Fibroblast of mammary gland (primary cell): ENCODE data around the gene ETV5.

ENCODE experiments used
- DNase-seq: peaks from one replicate; pipeline ENCODE4 v3.0.0-alpha.2; 2010; ENCODE audit warnings: low read depth
- H3K4me3 ChIP-seq: 2 replicates; pipeline ENCODE4 v1.5.1; 2011; ENCODE audit warnings: low read depth, mild to moderate bottlenecking, low read length, moderate library complexity; ENCODE audit not compliant: control insufficient read depth
- TF ChIP-seq, protein P1 (sequence below): conservative IDR thresholded peaks from 2 replicates; pipeline ENCODE4 v1.5.1; 2011; ENCODE audit warnings: low read depth, low read length, inconsistent platforms; ENCODE audit not compliant: control insufficient read depth, insufficient read depth

ETV5 gene

DNA sequence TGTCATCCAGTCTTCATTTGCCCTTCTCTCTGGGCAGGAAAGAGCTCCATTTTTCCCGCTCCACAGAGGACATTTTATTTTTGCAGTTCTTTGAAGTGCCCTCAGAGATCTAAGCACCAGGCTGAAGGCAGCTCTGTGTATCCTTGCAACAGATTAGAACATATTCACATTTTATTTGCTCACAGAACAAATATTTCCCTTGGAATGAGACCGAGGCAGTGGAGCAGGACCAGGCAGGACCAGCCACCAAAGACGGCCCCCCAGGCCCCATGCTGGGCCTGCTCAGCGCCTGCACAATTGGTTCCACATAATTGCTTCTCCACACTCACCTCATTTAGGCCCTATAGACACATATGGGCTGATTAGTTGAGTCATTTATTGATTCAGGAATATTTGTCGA, 15.7 kb upstream of the ETV5 start:
- no peak overlapping the region for H3K4me3 ChIP-seq
- TF ChIP-seq, protein P1, sequence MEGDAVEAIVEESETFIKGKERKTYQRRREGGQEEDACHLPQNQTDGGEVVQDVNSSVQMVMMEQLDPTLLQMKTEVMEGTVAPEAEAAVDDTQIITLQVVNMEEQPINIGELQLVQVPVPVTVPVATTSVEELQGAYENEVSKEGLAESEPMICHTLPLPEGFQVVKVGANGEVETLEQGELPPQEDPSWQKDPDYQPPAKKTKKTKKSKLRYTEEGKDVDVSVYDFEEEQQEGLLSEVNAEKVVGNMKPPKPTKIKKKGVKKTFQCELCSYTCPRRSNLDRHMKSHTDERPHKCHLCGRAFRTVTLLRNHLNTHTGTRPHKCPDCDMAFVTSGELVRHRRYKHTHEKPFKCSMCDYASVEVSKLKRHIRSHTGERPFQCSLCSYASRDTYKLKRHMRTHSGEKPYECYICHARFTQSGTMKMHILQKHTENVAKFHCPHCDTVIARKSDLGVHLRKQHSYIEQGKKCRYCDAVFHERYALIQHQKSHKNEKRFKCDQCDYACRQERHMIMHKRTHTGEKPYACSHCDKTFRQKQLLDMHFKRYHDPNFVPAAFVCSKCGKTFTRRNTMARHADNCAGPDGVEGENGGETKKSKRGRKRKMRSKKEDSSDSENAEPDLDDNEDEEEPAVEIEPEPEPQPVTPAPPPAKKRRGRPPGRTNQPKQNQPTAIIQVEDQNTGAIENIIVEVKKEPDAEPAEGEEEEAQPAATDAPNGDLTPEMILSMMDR: no peak
- DNase-seq: no peak

DNA sequence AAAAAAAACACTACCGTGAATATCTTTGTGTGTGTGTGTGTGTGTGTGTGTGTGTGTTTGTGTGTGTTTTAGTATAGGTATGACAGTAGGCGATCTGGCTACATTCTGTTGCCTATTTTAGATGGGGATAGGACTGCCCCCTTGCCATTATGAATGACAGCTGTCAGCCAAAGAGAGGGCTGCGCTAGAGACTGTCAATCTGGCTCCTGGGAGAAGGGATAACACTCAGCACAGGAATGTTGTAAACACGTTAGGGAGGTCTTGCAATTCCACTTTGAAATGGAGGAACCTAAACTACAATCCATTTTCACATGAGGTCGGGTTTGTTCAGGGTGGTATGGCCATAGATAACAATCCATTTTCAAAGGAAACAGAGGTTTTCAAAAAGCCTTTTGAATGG, 14.1 kb upstream of the ETV5 start:
- H3K4me3 ChIP-seq: no peak overlapping the region
- TF ChIP-seq, protein P1: no peak
- no peak for DNase-seq

DNA sequence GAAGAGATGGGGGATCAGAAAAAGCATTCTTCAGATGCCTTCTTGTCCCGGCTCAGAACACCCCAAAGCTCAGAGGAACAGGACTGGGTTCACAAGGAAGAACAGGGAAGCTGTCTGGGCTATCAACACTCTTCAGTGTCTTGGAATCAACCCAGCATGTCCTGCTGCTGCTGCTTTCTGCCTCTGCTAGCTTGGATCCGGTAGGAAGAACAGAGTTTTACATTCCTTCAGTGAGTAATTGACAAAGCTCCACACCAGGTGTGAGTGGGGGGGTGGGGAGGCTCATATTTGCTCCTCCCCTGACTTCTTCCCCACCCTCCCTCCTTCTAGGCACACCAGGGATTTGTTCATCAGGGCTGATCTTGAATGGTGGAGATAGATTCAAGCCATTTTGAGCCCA, 13.1 kb upstream of the ETV5 start:
- DNase-seq: no peak
- TF ChIP-seq, protein P1: no peak
- no peak overlapping the region for H3K4me3 ChIP-seq

DNA sequence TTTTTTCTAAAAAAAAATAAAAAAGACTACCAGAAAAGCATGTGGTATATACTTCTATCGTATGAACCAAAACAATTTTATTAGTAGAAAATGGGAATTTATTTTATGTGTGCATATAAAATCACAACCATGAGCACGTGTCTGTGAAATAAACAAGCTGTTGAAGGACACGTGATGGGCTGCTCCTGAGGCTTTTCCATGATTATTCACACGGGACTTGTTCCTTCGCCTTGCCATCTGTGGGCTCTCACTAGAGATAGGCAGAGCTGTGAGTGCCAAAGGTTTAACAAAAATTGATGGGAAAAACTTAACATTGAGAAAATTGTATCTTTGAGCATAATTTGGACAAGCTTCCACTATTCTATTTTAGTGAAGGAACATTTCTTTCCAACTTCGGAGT, 12.4 kb upstream of the ETV5 start:
- H3K4me3 ChIP-seq: no peak overlapping the region
- TF ChIP-seq, protein P1: no peak
- DNase-seq: no peak

GRCh38 chr3:186119499-186119898, 10.6 kb upstream of the ETV5 start:
- no peak for DNase-seq
- TF ChIP-seq, protein P1: no peak

DNA sequence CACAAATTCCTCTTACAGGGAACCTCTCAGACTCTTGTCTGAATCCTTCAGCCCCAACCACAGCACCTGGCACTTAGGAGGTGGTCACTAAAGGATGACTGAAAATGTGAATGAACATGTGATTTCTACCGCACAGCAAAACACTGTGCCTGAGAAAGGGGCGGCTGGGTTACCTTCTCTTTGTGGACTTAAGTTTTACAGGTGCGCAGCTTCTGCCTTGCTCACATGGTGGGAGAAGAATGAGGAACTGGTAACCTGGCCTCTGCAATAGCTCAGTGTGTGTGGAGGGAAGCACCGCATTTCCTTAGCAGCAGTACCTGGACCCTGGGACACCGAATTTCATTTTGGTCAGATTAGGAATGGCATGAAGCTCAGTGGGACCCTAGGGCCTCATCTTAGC, 9.8 kb upstream of the ETV5 start:
- no peak overlapping the region for H3K4me3 ChIP-seq
- DNase-seq: no peak

More at GRCh38 chr3:186119499-186119898, 10.6 kb upstream of the ETV5 start:
- no peak overlapping the region for H3K4me3 ChIP-seq

GRCh38 chr3:186117521-186118134, 8.7 kb upstream of the ETV5 start:
- TF ChIP-seq, protein P1: no peak
- H3K4me3 ChIP-seq: no peak overlapping the region

More for the DNA sequence above, 9.8 kb upstream of the ETV5 start:
- TF ChIP-seq, protein P1: no peak

More at GRCh38 chr3:186117521-186118134, 8.7 kb upstream of the ETV5 start:
- no peak for DNase-seq
